ENCODE measurements around the gene KCNMA1.

DNA sequence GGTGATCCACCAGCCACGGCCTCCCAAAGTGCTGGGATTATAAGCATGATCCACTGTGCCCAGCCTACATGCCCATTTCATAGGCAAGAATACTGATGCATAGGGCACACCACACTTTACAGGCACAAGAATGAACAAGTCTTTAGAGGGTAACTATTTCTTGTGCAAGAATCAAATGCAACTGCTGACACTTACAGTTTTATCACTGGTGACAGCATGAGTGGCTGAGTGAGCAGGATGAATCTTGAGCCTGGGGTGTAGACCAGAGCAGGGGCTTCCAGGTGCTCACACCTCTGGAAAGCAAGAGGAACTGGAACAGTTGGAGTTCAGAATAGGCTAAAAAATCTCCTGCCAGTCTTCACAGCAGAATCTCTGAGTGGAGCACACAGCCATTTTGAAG, 287.5 kb downstream of the KCNMA1 start:
- TF ChIP-seq EZH2phosphoT487 (IDR thresholded peaks at IDR 0.05; ENCODE audit: borderline replicate concordance, low read length) = no peak
- TF ChIP-seq CTCF (conservative IDR thresholded peaks at IDR 0.05; ENCODE audit: low read depth, low read length) = no peak

Data from PC-3 (cell line).